IMR-90 (cell line): ENCODE data around the gene PXT1. TPM values are rescaled to one million over a fixed set of nuclear protein-coding genes. Genes with fewer than 3 reads are reported as not detected.
"Not testable (repeated sequence)": the region's sequence is repeated elsewhere in the genome, so short reads cannot be mapped to it uniquely, and the experiment has no call there.

Experiments used
- ATAC-seq: fragments of 200-7000 bp; cut with Tn5 transposase; 2 replicates; pipeline ENCODE4 v1.9.1; 2020; ENCODE audit warnings: low read depth, mild to moderate bottlenecking, moderate library complexity
- BruUV-seq: library from RNA; stranded (reverse); fragments of 400-500 nt; replicated peaks from 2 replicates; lab custom pipeline; 2021; lab: Mats Ljungman, UMichigan
- CTCF ChIA-PET: fragments of 300-600 bp; formaldehyde crosslinking; extraction: SDS; loops from one replicate; lab custom pipeline; 2021; ENCODE audit warnings: antibody characterized with exemption; lab: Yijun Ruan, JAX
- POLR2A ChIA-PET: fragments of 300-600 bp; sonication (Branson Sonifier 250); formaldehyde crosslinking; loops from one replicate; lab custom pipeline; 2022; ENCODE audit warnings: antibody characterized with exemption; ENCODE audit not compliant: unreplicated experiment; lab: Charles Lee
- DNase-seq: peaks from one replicate; pipeline ENCODE4 v3.0.0; 2013
- H2AFZ ChIP-seq: replicated peaks from 2 replicates; pipeline ENCODE3; 2013; ENCODE audit warnings: low read length, mild to moderate bottlenecking; ENCODE audit not compliant: poor library complexity
- H2AK5ac ChIP-seq: 2 replicates; pipeline ENCODE4 v1.6.1; 2013; ENCODE audit warnings: low read depth, low read length, inconsistent platforms
- H2AK9ac ChIP-seq: replicated peaks from 2 replicates; pipeline ENCODE3; 2013; ENCODE audit warnings: mild to moderate bottlenecking, low read depth, low read length, moderate library complexity; ENCODE audit not compliant: poor library complexity
- H2BK120ac ChIP-seq: 2 replicates; pipeline ENCODE4 v1.6.1; 2013; ENCODE audit warnings: low read depth, low read length, inconsistent platforms
- H2BK15ac ChIP-seq: 3 replicates; pipeline ENCODE4 v1.6.1; 2013; ENCODE audit warnings: low read depth, low read length, inconsistent platforms
- H2BK20ac ChIP-seq: 2 replicates; pipeline ENCODE4 v1.6.1; 2013; ENCODE audit warnings: low read depth, mild to moderate bottlenecking, inconsistent platforms, low read length, moderate library complexity
- H2BK5ac ChIP-seq: 2 replicates; pipeline ENCODE4 v1.6.1; 2013; ENCODE audit warnings: mild to moderate bottlenecking, low read depth, low read length, inconsistent platforms; ENCODE audit not compliant: poor library complexity, severe bottlenecking
- H3K14ac ChIP-seq: replicated peaks from 2 replicates; pipeline ENCODE4 v1.6.1; 2013; ENCODE audit warnings: low read depth, low read length, inconsistent platforms
- H3K18ac ChIP-seq: 2 replicates; pipeline ENCODE4 v1.6.1; 2013; ENCODE audit warnings: low read depth, low read length, control low read depth
- H3K23ac ChIP-seq: 2 replicates; pipeline ENCODE4 v1.6.1; 2013; ENCODE audit warnings: low read depth, low read length, inconsistent platforms
- H3K27ac ChIP-seq: 2 replicates; pipeline ENCODE4 v1.5.1; 2013; ENCODE audit warnings: mild to moderate bottlenecking, control low read depth, low read length; ENCODE audit not compliant: insufficient read depth
- H3K27me3 ChIP-seq: 2 replicates; pipeline ENCODE4 v1.6.1; 2013; ENCODE audit warnings: low read length; ENCODE audit not compliant: control insufficient read depth, insufficient read depth
- H3K36me3 ChIP-seq: 2 replicates; pipeline ENCODE4 v1.6.1; 2013; ENCODE audit warnings: low read length, mixed read lengths; ENCODE audit not compliant: control insufficient read depth, insufficient read depth
- H3K4ac ChIP-seq: 2 replicates; pipeline ENCODE4 v1.6.1; 2013; ENCODE audit warnings: low read depth, low read length, inconsistent platforms
- H3K4me1 ChIP-seq: 2 replicates; pipeline ENCODE4 v1.6.1; 2013; ENCODE audit warnings: low read length, mixed read lengths; ENCODE audit not compliant: control insufficient read depth, insufficient read depth
- H3K4me2 ChIP-seq: 2 replicates; pipeline ENCODE4 v1.6.1; 2013; ENCODE audit warnings: low read depth, mild to moderate bottlenecking, control low read depth, low read length, moderate library complexity
- H3K4me3 ChIP-seq: 2 replicates; pipeline ENCODE4 v1.5.1; 2013; ENCODE audit warnings: low read depth, mild to moderate bottlenecking, control low read depth, low read length, moderate library complexity; ENCODE audit not compliant: insufficient read depth
- H3K56ac ChIP-seq: 2 replicates; pipeline ENCODE4 v1.6.1; 2013; ENCODE audit warnings: low read length, inconsistent platforms; ENCODE audit not compliant: insufficient read depth; ENCODE audit errors: extremely low read depth
- H3K79me1 ChIP-seq, 2 experiments: 2 replicates each; pipeline ENCODE4 v1.6.1; 2013; ENCODE audit warnings: low read length in 2 of 2, inconsistent platforms in 1 of 2, low read depth in 1 of 2
- H3K9ac ChIP-seq: 2 replicates; pipeline ENCODE4 v1.6.1; 2013; ENCODE audit warnings: low read depth, low read length, control low read depth
- H3K9me1 ChIP-seq: 2 replicates; pipeline ENCODE4 v1.6.1; 2013; ENCODE audit warnings: low read length, inconsistent platforms; ENCODE audit not compliant: insufficient read depth
- H3K9me3 ChIP-seq: 2 replicates; pipeline ENCODE4 v1.6.1; 2013; ENCODE audit warnings: low read length; ENCODE audit not compliant: control insufficient read depth, insufficient read depth
- H4K20me1 ChIP-seq: 2 replicates; pipeline ENCODE4 v1.6.1; 2013; ENCODE audit warnings: low read length, inconsistent platforms; ENCODE audit not compliant: insufficient read depth
- H4K5ac ChIP-seq: 2 replicates; pipeline ENCODE4 v1.6.1; 2013; ENCODE audit warnings: mild to moderate bottlenecking, low read depth, low read length, control low read depth
- H4K8ac ChIP-seq, 2 experiments: 2 replicates each; pipeline ENCODE4 v1.6.1; 2013; ENCODE audit warnings: low read depth in 2 of 2, low read length in 2 of 2, control low read depth in 1 of 2, inconsistent platforms in 1 of 2
- H4K91ac ChIP-seq: 2 replicates; pipeline ENCODE4 v1.6.1; 2013; ENCODE audit warnings: low read depth, low read length, inconsistent platforms; ENCODE audit not compliant: insufficient read depth
- CHD1 ChIP-seq: IDR thresholded peaks from 2 replicates; pipeline ENCODE4 v1.6.1; 2012; ENCODE audit warnings: low read depth, low read length, improper control_type of control experiment
- FOS ChIP-seq: fragments of 150-350 bp; IDR thresholded peaks from 2 replicates; pipeline ENCODE4 v1.6.1; 2016; ENCODE audit warnings: low read depth, low read length
- MAZ ChIP-seq: IDR thresholded peaks from 2 replicates; pipeline ENCODE4 v1.6.1; 2012; ENCODE audit warnings: low read depth, mild to moderate bottlenecking, low read length, improper control_type of control experiment, moderate library complexity, borderline replicate concordance
- MXI1 ChIP-seq: IDR thresholded peaks from 2 replicates; pipeline ENCODE4 v1.6.1; 2012; ENCODE audit warnings: low read depth, mild to moderate bottlenecking, low read length, moderate library complexity, borderline replicate concordance
- NFE2L2 ChIP-seq: fragments of 150-350 bp; IDR thresholded peaks from 2 replicates; pipeline ENCODE4 v1.6.1; 2016; ENCODE audit warnings: low read depth, mild to moderate bottlenecking, low read length
- POLR2A ChIP-seq: IDR thresholded peaks from 2 replicates; pipeline ENCODE4 v1.6.1; 2012; ENCODE audit warnings: mild to moderate bottlenecking, low read depth, low read length
- WGBS, 2 experiments: methylation state at CpG; one replicate each; pipeline versions ENCODE4 v1.1.5 to v1.1.7; 2013; ENCODE audit warnings: missing lambda C conversion rate in 2 of 2; ENCODE audit not compliant: insufficient read length in 1 of 2; ENCODE audit errors: extremely low coverage in 2 of 2; 5-methylcytosine and 5-hydroxymethylcytosine counted together
- dilution Hi-C: fragments of 300-500 bp; cut with HindIII; formaldehyde crosslinking; loops from one replicate; pipeline ENCODE4 v1.14.3; 2018; ENCODE audit warnings: low sequenced_read_pairs; ENCODE audit not compliant: unreplicated experiment
- in situ Hi-C: fragments of 300-500 bp; cut with MboI; formaldehyde crosslinking; loops from 3 replicates; pipeline ENCODE4 v1.14.3; 2019; ENCODE audit warnings: low sequenced_read_pairs, inconsistent platforms, mixed read lengths
- intact Hi-C: fragments of 100-400 bp; cut with micrococcal nuclease; formaldehyde crosslinking; loops from 2 replicates; pipeline ENCODE4 v1.10.0; 2022
- polyA plus RNA-seq, 3 experiments: library from polyadenylated mRNA; depleted of rRNA; stranded (reverse); fragments of >200 nt; gene quantifications; 2 replicates each; pipeline ENCODE4 v1.2.3, GENCODE V29; 2012; ENCODE audit warnings: low replicate concordance in 1 of 3
- total RNA-seq: library from RNA; depleted of rRNA; stranded (reverse); fragments of >200 nt; gene quantifications from 2 replicates; pipeline ENCODE4 v1.2.3, GENCODE V29; 2012

The PXT1 gene
- total and polyA plus RNA-seq, 2 of the 4 experiments (the other 2 are of a cell fraction) = not detected

GRCh38 chr6:36484736-36485135 is 42.1 kb upstream of the PXT1 start:
- Histone ChIP-seq H3K14ac (no peak overlapping the region), H4K5ac (no peak overlapping the region), H3K79me1 (peaks cover 13 to 46% of the 10 kb centered on the region in 2 experiments), H2BK20ac (no peak overlapping the region), H3K27me3 (no peaks in the 10 kb centered on the region), H3K4ac (no peak overlapping the region), H3K36me3 (peaks cover 36% of the 10 kb centered on the region), H4K8ac (no peak overlapping the region), H3K27ac (no peak overlapping the region), H2BK15ac (no peak overlapping the region), H3K18ac (no peak overlapping the region), H3K9me3 (no peaks in the 10 kb centered on the region), H3K4me1 (peaks cover 8% of the 10 kb centered on the region), H2AK5ac (no peak overlapping the region), H3K9ac (no peak overlapping the region), H3K23ac (no peak overlapping the region), H2BK5ac (no peak overlapping the region), H3K4me2 (no peak overlapping the region), H3K56ac (no peak overlapping the region), H4K20me1 (peaks cover 4% of the 10 kb centered on the region; the same call in 1 of the 2 replicates), H3K4me3 (no peak overlapping the region), H3K9me1 (peaks cover 10% of the 10 kb centered on the region), H2BK120ac (no peak overlapping the region), H4K91ac (no peak overlapping the region), H2AK9ac (no peak overlapping the region), H2AFZ (no peak overlapping the region)
- in situ Hi-C loops = no loop called here
- intact Hi-C loops = no loop called here
- dilution Hi-C loops = no loop called here
- no peak for DNase-seq
- POLR2A ChIA-PET = no interaction called here
- 100% methylated on average over 2 of the region's 5 CpGs; no CpG with 5 or more reads in 1 of the 2 experiments for WGBS, 2 experiments
- TF ChIP-seq MAZ = no peak
- no peak for TF ChIP-seq NFE2L2
- TF ChIP-seq MXI1 = no peak
- TF ChIP-seq CHD1 = no peak
- TF ChIP-seq FOS = no peak
- no peak for TF ChIP-seq POLR2A
- ATAC-seq = no peak
- no TSS peak for BruUV-seq
- CTCF ChIA-PET = interaction anchor here (0.6 kb wide), 1 partner anchor 658 kb away, joined by 4 read pairs; no protein-coding TSS in a partner anchor

DNA sequence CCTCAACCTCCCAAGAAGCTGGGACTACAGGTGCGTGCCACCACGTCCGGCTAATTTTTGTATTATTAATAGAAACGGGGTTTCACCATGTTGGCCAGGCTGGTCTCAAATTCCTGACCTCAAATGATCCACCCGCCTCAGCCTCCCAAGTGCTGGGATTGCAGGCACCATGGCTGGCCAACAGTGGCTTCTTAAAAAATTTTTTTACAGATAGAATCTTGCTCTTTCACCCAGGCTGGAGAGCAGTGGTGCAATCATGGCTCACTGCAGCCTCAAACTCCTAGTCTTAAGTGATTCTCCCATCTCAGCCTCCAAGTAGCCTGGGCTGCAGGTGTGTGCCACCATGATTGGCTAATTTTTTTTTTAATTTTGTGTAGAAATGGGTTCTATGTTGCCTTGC is 40.7 kb upstream of the PXT1 start:
- WGBS, 2 experiments = 100% methylated on average over 1 of the region's 5 CpGs; no CpG with 5 or more reads in 1 of the 2 experiments
- H2BK15ac ChIP-seq, H4K20me1 ChIP-seq, H4K8ac ChIP-seq, intact Hi-C loops, H2AK9ac ChIP-seq, CTCF ChIA-PET, ATAC-seq, H3K23ac ChIP-seq, H2BK120ac ChIP-seq, H2AK5ac ChIP-seq, H4K91ac ChIP-seq, in situ Hi-C loops, POLR2A ChIA-PET, H3K56ac ChIP-seq, H3K27ac ChIP-seq, H2BK5ac ChIP-seq, dilution Hi-C loops, H3K18ac ChIP-seq, H3K4me3 ChIP-seq, BruUV-seq, H3K9ac ChIP-seq, H3K27me3 ChIP-seq, H3K9me3 ChIP-seq, H3K14ac ChIP-seq, H3K4ac ChIP-seq, H2BK20ac ChIP-seq, H4K5ac ChIP-seq, DNase-seq, H3K4me2 ChIP-seq, H3K4me1 ChIP-seq, H2AFZ ChIP-seq: not testable (repeated sequence)
- Histone ChIP-seq H3K36me3 (peaks cover 34% of the 10 kb centered on the region), H3K9me1 (peaks cover 10% of the 10 kb centered on the region), H3K79me1 (peaks cover 17 to 43% of the 10 kb centered on the region in 2 experiments)
